Tibial nerve (tissue), 4 donors: ENCODE measurements around the gene BTN1A1. TPM values are rescaled to one million over a fixed set of nuclear protein-coding genes. Genes with fewer than 3 reads are reported as not detected.

Experiments used
- DNase-seq, 2 donors: peaks; one replicate each; pipeline ENCODE4 v3.0.0-alpha.2; 2019; ENCODE audit warnings: low spot score in 2 of 2
- H3K27ac ChIP-seq, 4 donors: fragments of 200-600 bp; sonication (generic) in 3 of 4; one replicate each; pipeline ENCODE4 v1.5.1; 2017 to 2019; ENCODE audit warnings: mild to moderate bottlenecking in 1 of 4
- H3K27me3 ChIP-seq, 2 donors: fragments of 200-600 bp; sonication (generic) in 1 of 2; one replicate each; pipeline versions ENCODE4 v1.5.1 to v1.6.0; 2017 to 2019
- H3K36me3 ChIP-seq, 3 donors: fragments of 200-600 bp; sonication (generic); one replicate each; pipeline ENCODE4 v1.5.1; 2018 to 2019
- H3K4me1 ChIP-seq, 4 donors: fragments of 200-600 bp; sonication (generic) in 3 of 4; one replicate each; pipeline ENCODE4 v1.5.1; 2017 to 2019
- H3K4me3 ChIP-seq, 4 donors: fragments of 200-600 bp; sonication (generic) in 3 of 4; one replicate each; pipeline ENCODE4 v1.5.1; 2017 to 2019; ENCODE audit warnings: mild to moderate bottlenecking in 1 of 4, moderate library complexity in 1 of 4
- H3K9me3 ChIP-seq, 4 donors: fragments of 200-600 bp; sonication (generic) in 3 of 4; one replicate each; pipeline ENCODE4 v1.5.1; 2017 to 2019
- CTCF ChIP-seq, 5 experiments: fragments of 200-600 bp in 3 of 5; fragments of 450-650 bp in 2 of 5; sonication (generic) in 3 of 5; IDR thresholded peaks; one replicate each; pipeline ENCODE4 v1.5.1; 2016 to 2019; ENCODE audit warnings: antibody characterized with exemption in 5 of 5, mild to moderate bottlenecking in 3 of 5, moderate library complexity in 2 of 5
- EP300 ChIP-seq, 2 donors: sonication (generic); formaldehyde crosslinking; IDR thresholded peaks; one replicate each; pipeline ENCODE4 v1.6.1; 2017; ENCODE audit warnings: antibody characterized with exemption in 2 of 2, mild to moderate bottlenecking in 1 of 2
- POLR2A ChIP-seq, 2 donors: fragments of 450-650 bp; IDR thresholded peaks; one replicate each; pipeline ENCODE4 v1.6.1; 2017; ENCODE audit warnings: antibody characterized with exemption in 2 of 2, mild to moderate bottlenecking in 2 of 2, moderate library complexity in 2 of 2
- WGBS, 2 donors: methylation state at CpG; one replicate each; pipeline ENCODE4 v1.1.5; 2018; 5-methylcytosine and 5-hydroxymethylcytosine counted together
- total RNA-seq, 4 donors: library from RNA; depleted of rRNA; stranded (reverse); fragments of >200 nt; gene quantifications; one replicate each; pipeline ENCODE4 v1.1.0, GENCODE V29; 2016

Gene BTN1A1
- total RNA-seq, 4 donors from 2014 or later = not detected

GRCh38 chr6:26534681-26535465 is 34.8 kb downstream of the BTN1A1 start:
- peaks cover 0 to 46% (median 16%) of the 10 kb centered on the region in 4 donors for H3K4me1 ChIP-seq
- H3K27me3 ChIP-seq = no peaks in the 10 kb centered on the region
- 68 to 76% methylated on average over 6 of the region's 6 CpGs for WGBS, 2 donors
- H3K36me3 ChIP-seq = no peaks in the 10 kb centered on the region
- H3K4me3 ChIP-seq = no peak overlapping the region
- no peak for DNase-seq
- no peak for TF ChIP-seq POLR2A (IDR thresholded peaks at IDR 0.05)
- TF ChIP-seq EP300 (IDR thresholded peaks at IDR 0.05) = no peak
- TF ChIP-seq CTCF (IDR thresholded peaks at IDR 0.05) = no peak
- no peak overlapping the region for H3K27ac ChIP-seq
- no peaks in the 10 kb centered on the region for H3K9me3 ChIP-seq

GRCh38 chr6:26536571-26537159 is 36.6 kb downstream of the BTN1A1 start:
- 2 to 6% methylated on average over 12 of the region's 12 CpGs for WGBS, 2 donors
- Histone ChIP-seq H3K9me3 (no peaks in the 10 kb centered on the region), H3K27me3 (no peaks in the 10 kb centered on the region), H3K4me1 (peaks cover 0 to 60% (median 16%) of the 10 kb centered on the region in 4 donors), H3K4me3 (peak overlapping the region; percentile 74 to 86 (median 76)), H3K27ac (peak overlapping the region; percentile 90 to 97 (median 96)), H3K36me3 (no peaks in the 10 kb centered on the region)
- no peak for TF ChIP-seq EP300 (IDR thresholded peaks at IDR 0.05)
- TF ChIP-seq CTCF (IDR thresholded peaks at IDR 0.05) = no peak
- no peak for TF ChIP-seq POLR2A (IDR thresholded peaks at IDR 0.05)
- DNase-seq = no peak

GRCh38 chr6:26537160-26537845 is 37.2 kb downstream of the BTN1A1 start:
- Histone ChIP-seq H3K4me1 (peaks cover 0 to 57% (median 14%) of the 10 kb centered on the region in 4 donors), H3K9me3 (no peaks in the 10 kb centered on the region), H3K27ac (peak overlapping the region; percentile 90 to 97 (median 96)), H3K36me3 (no peaks in the 10 kb centered on the region), H3K27me3 (no peaks in the 10 kb centered on the region), H3K4me3 (peak overlapping the region; percentile 74 to 86 (median 76))
- 0% methylated on average over 36 to 37 of the region's 37 CpGs for WGBS, 2 donors
- no peak for TF ChIP-seq CTCF (IDR thresholded peaks at IDR 0.05)
- TF ChIP-seq EP300 (IDR thresholded peaks at IDR 0.05) = peak in 1 of 2 donors; percentile 67
- peak in 1 of 2 donors; percentile 12 for TF ChIP-seq POLR2A (IDR thresholded peaks at IDR 0.05)
- peak; percentile 92 to 96 for DNase-seq

- Histone ChIP-seq H3K27ac (peak within 1 kb of the TSS; percentile 90 to 97 (median 96)), H3K9me3 (no peaks in the 10 kb centered on the region), H3K36me3 (peaks cover 0 to 7% (median 0%) of the 10 kb centered on the region in 3 donors), H3K4me3 (peak within 1 kb of the TSS; percentile 74 to 86 (median 76)), H3K4me1 (peaks cover 0 to 53% (median 14%) of the 10 kb centered on the region in 4 donors), H3K27me3 (no peaks in the 10 kb centered on the region)
- WGBS, 2 donors = 0% methylated on average over 39 to 40 of the region's 49 CpGs
- TF ChIP-seq POLR2A (IDR thresholded peaks at IDR 0.05) = peak; percentile 47 to 57
- TF ChIP-seq EP300 (IDR thresholded peaks at IDR 0.05) = peak; percentile 19 to 77
- TF ChIP-seq CTCF (IDR thresholded peaks at IDR 0.05) = peak in 2 of 5 experiments; percentile 32 to 41
- DNase-seq = peak; percentile 64 to 96
These were observed 37.9 kb downstream of the BTN1A1 start, which contains the start of gene HMGN4 for GRCh38 chr6:26537846-26538571. Gene HMGN4, plus strand, starts transcription at chr6:26538366. Its CDS starts 6,841 bp downstream, at chr6:26545207.
